ENCODE results near the gene RSPO3. TPM values are rescaled to one million over a fixed set of nuclear protein-coding genes. Genes with fewer than 3 reads are reported as not detected.

The RSPO3 gene
- total and polyA plus RNA-seq, 2 of the 13 experiments (the other 11 are each of a cell fraction or from before 2014, with no cell fraction given): not detected

DNA sequence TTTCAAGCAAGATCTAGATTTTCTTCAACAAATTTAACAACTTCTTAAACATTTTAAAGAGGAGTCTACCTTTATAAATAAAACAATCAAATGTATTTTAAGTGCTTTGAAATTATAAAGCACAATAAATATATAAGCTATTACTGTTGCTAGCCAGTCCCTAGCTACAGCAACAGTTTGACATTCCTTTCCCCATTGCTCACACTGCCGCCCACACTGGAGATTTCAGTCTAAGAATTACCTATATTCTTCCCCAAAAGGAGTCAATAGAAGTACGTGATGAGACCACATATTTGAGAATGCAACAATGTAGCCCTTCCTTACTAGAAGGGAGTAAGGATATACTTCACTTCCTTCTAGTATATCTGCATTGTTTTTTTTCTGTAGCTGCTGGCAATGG is 82.8 kb downstream of the RSPO3 start:
- ChIA-PET POLR2A (no interaction called here), CTCF (ENCODE audit: low intra/inter-chr PET ratio, low total read pairs) (no interaction called here)
- Histone ChIP-seq H3K27ac (ENCODE audit: extremely low read length, insufficient read depth, low read length) (no peak overlapping the region), H3K36me3 (replicated peaks in 1 of 2; ENCODE audit: control insufficient read depth in 1 of 2, insufficient read depth in 2 of 2, low read length in 2 of 2) (no peaks in the 10 kb centered on the region), H3K4me3 (replicated peaks in 1 of 3; ENCODE audit: insufficient read depth in 1 of 3, low read depth in 2 of 3, low read length in 3 of 3) (no peak overlapping the region), H3K27me3 (ENCODE audit: control insufficient read depth in 1 of 2, insufficient read depth in 2 of 2, low read length in 2 of 2) (no peaks in the 10 kb centered on the region), H4K20me1 (ENCODE audit: insufficient read depth, low read length) (no peaks in the 10 kb centered on the region), H3K9me3 (ENCODE audit: low read length) (no peaks in the 10 kb centered on the region), H3K79me2 (ENCODE audit: insufficient read depth, low read length) (no peaks in the 10 kb centered on the region), H3K4me1 (ENCODE audit: insufficient read depth, low read length) (no peaks in the 10 kb centered on the region), H2AFZ (ENCODE audit: low read length) (no peak overlapping the region), H3K4me2 (ENCODE audit: low read depth, low read length) (no peak overlapping the region), H3K9ac (ENCODE audit: insufficient read depth, low read depth, low read length) (no peak overlapping the region)
- DNase-seq (ENCODE audit: low spot score) (no peak), ATAC-seq (no peak), FAIRE-seq (no peak)
- TF ChIP-seq TEAD2 (CRISPR knock-in tag; IDR thresholded peaks at IDR 0.05): no peak
- no peak for TF ChIP-seq ZNF431 (CRISPR knock-in tag; IDR thresholded peaks at IDR 0.05; ENCODE audit: borderline replicate concordance, low read depth)
- TF ChIP-seq, protein P1, sequence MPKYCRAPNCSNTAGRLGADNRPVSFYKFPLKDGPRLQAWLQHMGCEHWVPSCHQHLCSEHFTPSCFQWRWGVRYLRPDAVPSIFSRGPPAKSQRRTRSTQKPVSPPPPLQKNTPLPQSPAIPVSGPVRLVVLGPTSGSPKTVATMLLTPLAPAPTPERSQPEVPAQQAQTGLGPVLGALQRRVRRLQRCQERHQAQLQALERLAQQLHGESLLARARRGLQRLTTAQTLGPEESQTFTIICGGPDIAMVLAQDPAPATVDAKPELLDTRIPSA (CRISPR knock-in tag; IDR thresholded peaks at IDR 0.05; ENCODE audit: borderline replicate concordance): no peak
- TF ChIP-seq, protein P2, sequence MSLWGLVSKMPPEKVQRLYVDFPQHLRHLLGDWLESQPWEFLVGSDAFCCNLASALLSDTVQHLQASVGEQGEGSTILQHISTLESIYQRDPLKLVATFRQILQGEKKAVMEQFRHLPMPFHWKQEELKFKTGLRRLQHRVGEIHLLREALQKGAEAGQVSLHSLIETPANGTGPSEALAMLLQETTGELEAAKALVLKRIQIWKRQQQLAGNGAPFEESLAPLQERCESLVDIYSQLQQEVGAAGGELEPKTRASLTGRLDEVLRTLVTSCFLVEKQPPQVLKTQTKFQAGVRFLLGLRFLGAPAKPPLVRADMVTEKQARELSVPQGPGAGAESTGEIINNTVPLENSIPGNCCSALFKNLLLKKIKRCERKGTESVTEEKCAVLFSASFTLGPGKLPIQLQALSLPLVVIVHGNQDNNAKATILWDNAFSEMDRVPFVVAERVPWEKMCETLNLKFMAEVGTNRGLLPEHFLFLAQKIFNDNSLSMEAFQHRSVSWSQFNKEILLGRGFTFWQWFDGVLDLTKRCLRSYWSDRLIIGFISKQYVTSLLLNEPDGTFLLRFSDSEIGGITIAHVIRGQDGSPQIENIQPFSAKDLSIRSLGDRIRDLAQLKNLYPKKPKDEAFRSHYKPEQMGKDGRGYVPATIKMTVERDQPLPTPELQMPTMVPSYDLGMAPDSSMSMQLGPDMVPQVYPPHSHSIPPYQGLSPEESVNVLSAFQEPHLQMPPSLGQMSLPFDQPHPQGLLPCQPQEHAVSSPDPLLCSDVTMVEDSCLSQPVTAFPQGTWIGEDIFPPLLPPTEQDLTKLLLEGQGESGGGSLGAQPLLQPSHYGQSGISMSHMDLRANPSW (CRISPR knock-in tag; IDR thresholded peaks at IDR 0.05; ENCODE audit: borderline replicate concordance): no peak
- TF ChIP-seq ZNF333 (CRISPR knock-in tag; IDR thresholded peaks at IDR 0.05; ENCODE audit: borderline replicate concordance): no peak
- TF ChIP-seq NFYB (CRISPR knock-in tag; IDR thresholded peaks at IDR 0.05): no peak
- no peak for TF ChIP-seq PAWR (CRISPR knock-in tag; IDR thresholded peaks at IDR 0.05; ENCODE audit: borderline replicate concordance)
- TF ChIP-seq HOXA3 (CRISPR knock-in tag; IDR thresholded peaks at IDR 0.05): no peak
- no peak for TF ChIP-seq ZNF883 (CRISPR knock-in tag; IDR thresholded peaks at IDR 0.05; ENCODE audit: not compliant biosample characterization)
- TF ChIP-seq EEA1 (CRISPR knock-in tag; IDR thresholded peaks at IDR 0.05; ENCODE audit: borderline replicate concordance): no peak
- no peak for TF ChIP-seq PTBP1 (IDR thresholded peaks at IDR 0.05; ENCODE audit: low read depth, low read length, poor library complexity, severe bottlenecking)
- in situ Hi-C loops (cut with HindIII; ENCODE audit: extremely low pct_ligation_motif_present, low pct_unique_long_range_greater_than_20kb): no loop called here
- BruUV-seq (replicated peaks): no TSS peak
- WGBS (ENCODE audit: low lambda C conversion rate): 7% methylated on average over 2 of the region's 2 CpGs
- intact Hi-C loops (cut with micrococcal nuclease; ENCODE audit: unreplicated experiment): no loop called here

Data from HepG2 (cell line).